HepG2 (cell line): ENCODE results near the gene PTPN2. TPM values are rescaled to one million over a fixed set of nuclear protein-coding genes. Genes with fewer than 3 reads are reported as not detected.

Source experiments
- AGO2 ChIP-seq: fragments of 200-400 bp; formaldehyde crosslinking; optimal IDR thresholded peaks from 2 replicates; pipeline ENCODE3; 2017; ENCODE audit warnings: mild to moderate bottlenecking, low read depth, low read length, moderate library complexity
- ARNTL ChIP-seq: sonication (generic); formaldehyde crosslinking; IDR thresholded peaks from 2 replicates; pipeline ENCODE4 v1.4.0; 2020; ENCODE audit warnings: mild to moderate bottlenecking, missing genetic modification reagents
- CC2D1A ChIP-seq: sonication (generic); formaldehyde crosslinking; IDR thresholded peaks from 2 replicates; pipeline ENCODE4 v1.8.1; 2023; ENCODE audit warnings: mild to moderate bottlenecking, missing genetic modification reagents
- ELF4 ChIP-seq: sonication (generic); formaldehyde crosslinking; IDR thresholded peaks from 2 replicates; pipeline ENCODE4 v1.5.0; 2020; ENCODE audit warnings: missing genetic modification reagents, mild to moderate bottlenecking, moderate library complexity, borderline replicate concordance
- GATAD1 ChIP-seq: IDR thresholded peaks from 2 replicates; pipeline ENCODE4 v1.6.1; 2016; ENCODE audit warnings: missing genetic modification reagents, missing compliant biosample characterization
- HNRNPLL ChIP-seq: fragments of 200-400 bp; formaldehyde crosslinking; IDR thresholded peaks from 2 replicates; pipeline ENCODE4 v1.6.1; 2017; ENCODE audit warnings: mild to moderate bottlenecking, low read depth, low read length; ENCODE audit not compliant: poor library complexity, severe bottlenecking
- HOXA9 ChIP-seq: sonication (generic); formaldehyde crosslinking; IDR thresholded peaks from 2 replicates; pipeline ENCODE4 v1.8.1; 2022; ENCODE audit warnings: missing genetic modification reagents, mild to moderate bottlenecking, moderate library complexity, borderline replicate concordance
- JARID2 ChIP-seq: sonication (generic); formaldehyde crosslinking; IDR thresholded peaks from 2 replicates; pipeline ENCODE4 v1.8.1; 2023; ENCODE audit warnings: missing genetic modification reagents, inconsistent platforms; ENCODE audit not compliant: insufficient replicate concordance
- MBNL3 ChIP-seq: fragments of 250-450 bp; sonication (Bioruptor Pico); conservative IDR thresholded peaks from 2 replicates; pipeline ENCODE4 v1.8.0; 2022; ENCODE audit warnings: mild to moderate bottlenecking, inconsistent platforms
- MEIS2 ChIP-seq: sonication (generic); formaldehyde crosslinking; IDR thresholded peaks from 2 replicates; pipeline ENCODE4 v1.9.0; 2021; ENCODE audit warnings: mild to moderate bottlenecking, missing genetic modification reagents
- MXI1 ChIP-seq: IDR thresholded peaks from 3 replicates; pipeline ENCODE4 v1.6.1; 2012; ENCODE audit warnings: low read depth, low read length, inconsistent platforms, borderline replicate concordance
- NKX3-1 ChIP-seq: sonication (generic); formaldehyde crosslinking; IDR thresholded peaks from 2 replicates; pipeline ENCODE4 v1.5.0; 2020; ENCODE audit warnings: missing genetic modification reagents
- RXRB ChIP-seq: IDR thresholded peaks from 2 replicates; pipeline ENCODE4 v1.6.1; 2016; ENCODE audit warnings: borderline replicate concordance, missing genetic modification reagents, missing compliant biosample characterization
- SAP130 ChIP-seq: IDR thresholded peaks from 2 replicates; pipeline ENCODE4 v1.6.1; 2016; ENCODE audit warnings: low read depth
- ZNF10 ChIP-seq: sonication (generic); formaldehyde crosslinking; IDR thresholded peaks from 2 replicates; pipeline ENCODE4 v1.4.0; 2020; ENCODE audit warnings: mild to moderate bottlenecking, low read depth, missing genetic modification reagents, borderline replicate concordance
- ZNF33A ChIP-seq: sonication (generic); formaldehyde crosslinking; IDR thresholded peaks from 2 replicates; pipeline ENCODE4 v1.5.1; 2020; ENCODE audit warnings: missing genetic modification reagents, mild to moderate bottlenecking, moderate library complexity, borderline replicate concordance
- ZNF460 ChIP-seq: sonication (generic); formaldehyde crosslinking; IDR thresholded peaks from 2 replicates; pipeline ENCODE4 v1.5.1; 2020; ENCODE audit warnings: missing genetic modification reagents, mild to moderate bottlenecking, borderline replicate concordance
- polyA plus RNA-seq, 8 experiments: library from polyadenylated mRNA; depleted of rRNA in 3 of 8; stranded (reverse) in 7 of 8; unstranded in 1 of 8; fragments of >200 nt; fragmentation: Illumina TruSeq in 4 of 8; extraction: Trizol in 4 of 8; gene quantifications; 2 replicates each; pipeline versions ENCODE4 v1.2.1 to v1.2.3, GENCODE V29; 2011 to 2016; ENCODE audit warnings: low read depth in 4 of 8, missing spikeins in 1 of 8, mixed read lengths in 1 of 8; ENCODE audit not compliant: insufficient read depth in 1 of 8
- total RNA-seq, 5 experiments: library from RNA; depleted of rRNA; stranded (reverse); fragments of >200 nt; fragmentation: Illumina TruSeq; extraction: Trizol; gene quantifications; 2 replicates each; pipeline ENCODE4 v1.2.3, GENCODE V29; 2016; ENCODE audit warnings: low read depth in 1 of 5
- TF ChIP-seq, protein P1 (sequence below): sonication (generic); formaldehyde crosslinking; IDR thresholded peaks from 2 replicates; pipeline ENCODE4 v1.5.1; 2020; ENCODE audit warnings: mild to moderate bottlenecking, missing genetic modification reagents, moderate library complexity
- TF ChIP-seq, protein P2 (sequence below): sonication (generic); formaldehyde crosslinking; IDR thresholded peaks from 2 replicates; pipeline ENCODE4 v1.5.0; 2020; ENCODE audit warnings: missing genetic modification reagents
- TF ChIP-seq, protein P3 (sequence below): sonication (generic); IDR thresholded peaks from 2 replicates; pipeline ENCODE4 v1.6.1; 2016; ENCODE audit warnings: low read depth, borderline replicate concordance
- TF ChIP-seq, protein P4 (sequence below): sonication (generic); formaldehyde crosslinking; IDR thresholded peaks from 2 replicates; pipeline ENCODE4 v1.4.0; 2020; ENCODE audit warnings: missing genetic modification reagents

Gene PTPN2
- total and polyA plus RNA-seq, 2 of the 13 experiments (the other 11 are each of a cell fraction or from before 2014, with no cell fraction given), result 24.9 to 41.5 TPM

DNA sequence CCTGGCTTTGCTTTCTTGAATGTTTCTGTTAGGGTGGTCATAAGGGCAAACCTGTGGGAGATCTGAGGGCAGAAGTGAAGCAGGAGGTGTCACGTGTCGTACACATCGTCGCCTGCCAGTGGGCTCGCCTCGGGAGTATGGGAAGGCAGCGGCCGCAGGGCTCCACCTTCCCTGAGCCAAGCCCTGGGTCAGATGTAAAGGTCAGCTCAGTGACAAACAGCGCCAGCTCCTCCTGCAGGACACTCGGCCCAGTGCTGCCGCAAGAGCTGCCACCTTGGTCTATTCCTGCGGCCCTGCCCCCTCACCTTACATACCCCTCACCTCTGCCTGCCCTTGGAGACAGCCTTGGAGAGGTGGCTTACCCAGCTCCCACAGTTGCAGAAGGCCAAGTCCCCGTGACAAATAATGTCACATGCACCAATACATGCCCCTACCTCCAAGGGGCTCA, 117.0 kb downstream of the PTPN2 start (continued):
- TF ChIP-seq, protein P1, sequence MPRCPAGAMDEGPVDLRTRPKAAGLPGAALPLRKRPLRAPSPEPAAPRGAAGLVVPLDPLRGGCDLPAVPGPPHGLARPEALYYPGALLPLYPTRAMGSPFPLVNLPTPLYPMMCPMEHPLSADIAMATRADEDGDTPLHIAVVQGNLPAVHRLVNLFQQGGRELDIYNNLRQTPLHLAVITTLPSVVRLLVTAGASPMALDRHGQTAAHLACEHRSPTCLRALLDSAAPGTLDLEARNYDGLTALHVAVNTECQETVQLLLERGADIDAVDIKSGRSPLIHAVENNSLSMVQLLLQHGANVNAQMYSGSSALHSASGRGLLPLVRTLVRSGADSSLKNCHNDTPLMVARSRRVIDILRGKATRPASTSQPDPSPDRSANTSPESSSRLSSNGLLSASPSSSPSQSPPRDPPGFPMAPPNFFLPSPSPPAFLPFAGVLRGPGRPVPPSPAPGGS, result no peak
- no peak for TF ChIP-seq ZNF10 (CRISPR knock-in tag)
- TF ChIP-seq, protein P2, sequence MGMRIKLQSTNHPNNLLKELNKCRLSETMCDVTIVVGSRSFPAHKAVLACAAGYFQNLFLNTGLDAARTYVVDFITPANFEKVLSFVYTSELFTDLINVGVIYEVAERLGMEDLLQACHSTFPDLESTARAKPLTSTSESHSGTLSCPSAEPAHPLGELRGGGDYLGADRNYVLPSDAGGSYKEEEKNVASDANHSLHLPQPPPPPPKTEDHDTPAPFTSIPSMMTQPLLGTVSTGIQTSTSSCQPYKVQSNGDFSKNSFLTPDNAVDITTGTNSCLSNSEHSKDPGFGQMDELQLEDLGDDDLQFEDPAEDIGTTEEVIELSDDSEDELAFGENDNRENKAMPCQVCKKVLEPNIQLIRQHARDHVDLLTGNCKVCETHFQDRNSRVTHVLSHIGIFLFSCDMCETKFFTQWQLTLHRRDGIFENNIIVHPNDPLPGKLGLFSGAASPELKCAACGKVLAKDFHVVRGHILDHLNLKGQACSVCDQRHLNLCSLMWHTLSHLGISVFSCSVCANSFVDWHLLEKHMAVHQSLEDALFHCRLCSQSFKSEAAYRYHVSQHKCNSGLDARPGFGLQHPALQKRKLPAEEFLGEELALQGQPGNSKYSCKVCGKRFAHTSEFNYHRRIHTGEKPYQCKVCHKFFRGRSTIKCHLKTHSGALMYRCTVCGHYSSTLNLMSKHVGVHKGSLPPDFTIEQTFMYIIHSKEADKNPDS (CRISPR knock-in tag), result peak; percentile 65; the same call in 1 of the 2 replicates
- TF ChIP-seq ELF4 (CRISPR knock-in tag), result no peak
- no peak for TF ChIP-seq MBNL3 (CRISPR knock-in tag)
- TF ChIP-seq ZNF460 (CRISPR knock-in tag), result no peak
- TF ChIP-seq ZNF33A (CRISPR knock-in tag), result no peak
- TF ChIP-seq, protein P3, sequence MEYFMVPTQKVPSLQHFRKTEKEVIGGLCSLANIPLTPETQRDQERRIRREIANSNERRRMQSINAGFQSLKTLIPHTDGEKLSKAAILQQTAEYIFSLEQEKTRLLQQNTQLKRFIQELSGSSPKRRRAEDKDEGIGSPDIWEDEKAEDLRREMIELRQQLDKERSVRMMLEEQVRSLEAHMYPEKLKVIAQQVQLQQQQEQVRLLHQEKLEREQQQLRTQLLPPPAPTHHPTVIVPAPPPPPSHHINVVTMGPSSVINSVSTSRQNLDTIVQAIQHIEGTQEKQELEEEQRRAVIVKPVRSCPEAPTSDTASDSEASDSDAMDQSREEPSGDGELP, result peak; percentile 53; the same call in 1 of the 2 replicates
- no peak for TF ChIP-seq HOXA9
- TF ChIP-seq CC2D1A (CRISPR knock-in tag), result no peak
- peak; percentile 39; the same call in 1 of the 2 replicates for TF ChIP-seq ARNTL
- TF ChIP-seq, protein P4, sequence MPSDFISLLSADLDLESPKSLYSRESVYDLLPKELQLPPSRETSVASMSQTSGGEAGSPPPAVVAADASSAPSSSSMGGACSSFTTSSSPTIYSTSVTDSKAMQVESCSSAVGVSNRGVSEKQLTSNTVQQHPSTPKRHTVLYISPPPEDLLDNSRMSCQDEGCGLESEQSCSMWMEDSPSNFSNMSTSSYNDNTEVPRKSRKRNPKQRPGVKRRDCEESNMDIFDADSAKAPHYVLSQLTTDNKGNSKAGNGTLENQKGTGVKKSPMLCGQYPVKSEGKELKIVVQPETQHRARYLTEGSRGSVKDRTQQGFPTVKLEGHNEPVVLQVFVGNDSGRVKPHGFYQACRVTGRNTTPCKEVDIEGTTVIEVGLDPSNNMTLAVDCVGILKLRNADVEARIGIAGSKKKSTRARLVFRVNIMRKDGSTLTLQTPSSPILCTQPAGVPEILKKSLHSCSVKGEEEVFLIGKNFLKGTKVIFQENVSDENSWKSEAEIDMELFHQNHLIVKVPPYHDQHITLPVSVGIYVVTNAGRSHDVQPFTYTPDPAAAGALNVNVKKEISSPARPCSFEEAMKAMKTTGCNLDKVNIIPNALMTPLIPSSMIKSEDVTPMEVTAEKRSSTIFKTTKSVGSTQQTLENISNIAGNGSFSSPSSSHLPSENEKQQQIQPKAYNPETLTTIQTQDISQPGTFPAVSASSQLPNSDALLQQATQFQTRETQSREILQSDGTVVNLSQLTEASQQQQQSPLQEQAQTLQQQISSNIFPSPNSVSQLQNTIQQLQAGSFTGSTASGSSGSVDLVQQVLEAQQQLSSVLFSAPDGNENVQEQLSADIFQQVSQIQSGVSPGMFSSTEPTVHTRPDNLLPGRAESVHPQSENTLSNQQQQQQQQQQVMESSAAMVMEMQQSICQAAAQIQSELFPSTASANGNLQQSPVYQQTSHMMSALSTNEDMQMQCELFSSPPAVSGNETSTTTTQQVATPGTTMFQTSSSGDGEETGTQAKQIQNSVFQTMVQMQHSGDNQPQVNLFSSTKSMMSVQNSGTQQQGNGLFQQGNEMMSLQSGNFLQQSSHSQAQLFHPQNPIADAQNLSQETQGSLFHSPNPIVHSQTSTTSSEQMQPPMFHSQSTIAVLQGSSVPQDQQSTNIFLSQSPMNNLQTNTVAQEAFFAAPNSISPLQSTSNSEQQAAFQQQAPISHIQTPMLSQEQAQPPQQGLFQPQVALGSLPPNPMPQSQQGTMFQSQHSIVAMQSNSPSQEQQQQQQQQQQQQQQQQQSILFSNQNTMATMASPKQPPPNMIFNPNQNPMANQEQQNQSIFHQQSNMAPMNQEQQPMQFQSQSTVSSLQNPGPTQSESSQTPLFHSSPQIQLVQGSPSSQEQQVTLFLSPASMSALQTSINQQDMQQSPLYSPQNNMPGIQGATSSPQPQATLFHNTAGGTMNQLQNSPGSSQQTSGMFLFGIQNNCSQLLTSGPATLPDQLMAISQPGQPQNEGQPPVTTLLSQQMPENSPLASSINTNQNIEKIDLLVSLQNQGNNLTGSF (CRISPR knock-in tag), result 0 out of 2 replicates have a peak, but pooled peaks have one; percentile 45
- no peak for TF ChIP-seq HNRNPLL
- TF ChIP-seq NKX3-1 (CRISPR knock-in tag), result 0 out of 2 replicates have a peak, but pooled peaks have one; percentile 32
- TF ChIP-seq SAP130 (CRISPR knock-in tag), result peak; percentile 67
- TF ChIP-seq AGO2, result no peak
- TF ChIP-seq RXRB (CRISPR knock-in tag), result peak; percentile 62; the same call in 1 of the 2 replicates
- no peak for TF ChIP-seq JARID2 (CRISPR knock-in tag)
- TF ChIP-seq MEIS2, result peak; percentile 57; the same call in 1 of the 2 replicates
- TF ChIP-seq MXI1, result no peak
- peak; percentile 40 for TF ChIP-seq GATAD1 (CRISPR knock-in tag)
